Panc1 (cell line): Measurements from ENCODE around the gene UGT1A5.

Experiments used
- CTCF ChIP-seq: fragments of 450-650 bp; IDR thresholded peaks from 2 replicates; pipeline ENCODE4 v1.5.1; 2017; ENCODE audit warnings: mild to moderate bottlenecking
- REST ChIP-seq, 2 experiments: IDR thresholded peaks; 2 replicates each; pipeline ENCODE4 v1.6.1; 2011 to 2012; ENCODE audit warnings: low read depth in 2 of 2, control low read depth in 1 of 2, low read length in 1 of 2, mild to moderate bottlenecking in 1 of 2, moderate library complexity in 1 of 2; ENCODE audit not compliant: insufficient read depth in 1 of 2

- TF ChIP-seq REST (IDR thresholded peaks at IDR 0.05; ENCODE audit: insufficient read depth in 1 of 2, low read depth in 2 of 2, low read length in 1 of 2), result no peak
- no peak for TF ChIP-seq CTCF
These were observed 6.0 kb upstream of the UGT1A5 start for GRCh38 chr2:233706720-233707119.
